ENCODE measurements around the gene MYO9B.

Gene MYO9B

GRCh38 chr19:17061691-17062090 lies 13.9 kb upstream of the MYO9B start:
- DNase-seq (ENCODE audit: low read depth in 1 of 2, low spot score in 1 of 2), result no peak

- no peak for DNase-seq (ENCODE audit: low read depth in 1 of 2, low spot score in 1 of 2)
Observed at GRCh38 chr19:17063428-17063827, 12.1 kb upstream of the MYO9B start.

- no peak for DNase-seq (ENCODE audit: low read depth in 1 of 2, low spot score in 1 of 2)
Observed at GRCh38 chr19:17069193-17069592, 6.4 kb upstream of the MYO9B start.

GRCh38 chr19:17070421-17070820 lies 5.2 kb upstream of the MYO9B start:
- DNase-seq (ENCODE audit: low read depth in 1 of 2, low spot score in 1 of 2), result no peak

GRCh38 chr19:17070912-17071311 lies 4.7 kb upstream of the MYO9B start:
- no peak for DNase-seq (ENCODE audit: low read depth in 1 of 2, low spot score in 1 of 2)

- no peak for DNase-seq (ENCODE audit: low read depth in 1 of 2, low spot score in 1 of 2)
Observed at GRCh38 chr19:17073869-17074633, 1.5 kb upstream of the MYO9B start.

- no peak for DNase-seq (ENCODE audit: low read depth in 1 of 2, low spot score in 1 of 2)
Observed at GRCh38 chr19:17074634-17075034, 943 bp upstream of the MYO9B start.

GRCh38 chr19:17075864-17076542 lies 426 bp downstream of the MYO9B start:
- peak; percentile 19 to 28 for DNase-seq (ENCODE audit: low read depth in 1 of 2, low spot score in 1 of 2)

- no peak for DNase-seq (ENCODE audit: low read depth in 1 of 2, low spot score in 1 of 2)
Observed at GRCh38 chr19:17076543-17076991, 990 bp downstream of the MYO9B start.

GRCh38 chr19:17077447-17078028 lies 2.0 kb downstream of the MYO9B start:
- no peak for DNase-seq (ENCODE audit: low read depth in 1 of 2, low spot score in 1 of 2)

- no peak for DNase-seq (ENCODE audit: low read depth in 1 of 2, low spot score in 1 of 2)
Observed at GRCh38 chr19:17078036-17078919, 2.7 kb downstream of the MYO9B start.

- no peak for DNase-seq (ENCODE audit: low read depth in 1 of 2, low spot score in 1 of 2)
Observed at GRCh38 chr19:17078920-17079709, 3.5 kb downstream of the MYO9B start.

- peak; percentile 44 to 51 for DNase-seq (ENCODE audit: low read depth in 1 of 2, low spot score in 1 of 2)
Observed at GRCh38 chr19:17079710-17080439, 4.3 kb downstream of the MYO9B start.

GRCh38 chr19:17080440-17080801 lies 4.8 kb downstream of the MYO9B start:
- no peak for DNase-seq (ENCODE audit: low read depth in 1 of 2, low spot score in 1 of 2)

- no peak for DNase-seq (ENCODE audit: low read depth in 1 of 2, low spot score in 1 of 2)
Observed at GRCh38 chr19:17081672-17082630, 6.4 kb downstream of the MYO9B start.

GRCh38 chr19:17086120-17086519 lies 10.5 kb downstream of the MYO9B start:
- DNase-seq (ENCODE audit: low read depth in 1 of 2, low spot score in 1 of 2), result no peak

- DNase-seq (ENCODE audit: low read depth in 1 of 2, low spot score in 1 of 2), result no peak
Observed at GRCh38 chr19:17086834-17087233, 11.3 kb downstream of the MYO9B start.

GRCh38 chr19:17088552-17088951 lies 13.0 kb downstream of the MYO9B start:
- no peak for DNase-seq (ENCODE audit: low read depth in 1 of 2, low spot score in 1 of 2)

GRCh38 chr19:17090583-17090982 lies 15.0 kb downstream of the MYO9B start:
- DNase-seq (ENCODE audit: low read depth in 1 of 2, low spot score in 1 of 2), result no peak

Measured in stimulated activated CD4-positive, alpha-beta T cell treated with anti-CD3 and anti-CD28 coated beads, Interleukin-15, amount 100 ng/mL, for 1 hour (primary cell).